Activated CD4-positive, alpha-beta memory T cell treated with anti-CD3 and anti-CD28 coated beads, Interleukin-2, amount 10 ng/mL, durations not matched to agents 7 days and 5 days (primary cell): ENCODE results near the gene PSMB5. TPM values are rescaled to one million over a fixed set of nuclear protein-coding genes. Genes with fewer than 3 reads are reported as not detected.

Experiments
- CTCF ChIA-PET: fragments of 350-600 bp; sonication (Branson Sonifier 250); formaldehyde crosslinking; loops from one replicate; lab custom pipeline; 2021; ENCODE audit warnings: antibody characterized with exemption, inconsistent platforms; lab: Charles Lee
- POLR2A ChIA-PET: fragments of 350-600 bp; sonication (Branson Sonifier 250); formaldehyde crosslinking; loops from one replicate; lab custom pipeline; 2021; ENCODE audit warnings: antibody characterized with exemption; lab: Charles Lee
- DNase-seq: peaks from one replicate; pipeline ENCODE4 v3.0.0-alpha.2; 2020
- H3K27ac Mint-ChIP-seq: one replicate; pipeline ENCODE4 v1.8.0; 2021; ENCODE audit warnings: mild to moderate bottlenecking, mixed read lengths
- H3K27me3 Mint-ChIP-seq: one replicate; pipeline ENCODE4 v1.8.0; 2021; ENCODE audit warnings: mixed read lengths
- H3K36me3 Mint-ChIP-seq: one replicate; pipeline ENCODE4 v1.8.0; 2021; ENCODE audit warnings: low read depth, mixed read lengths
- H3K4me1 Mint-ChIP-seq: one replicate; pipeline ENCODE4 v1.8.0; 2021; ENCODE audit warnings: mixed read lengths
- H3K4me3 Mint-ChIP-seq: one replicate; pipeline ENCODE4 v1.8.0; 2021; ENCODE audit warnings: mild to moderate bottlenecking, mixed read lengths
- H3K9me3 Mint-ChIP-seq: one replicate; pipeline ENCODE4 v1.8.0; 2021; ENCODE audit warnings: mixed read lengths
- total RNA-seq, 2 experiments: library from RNA; stranded (reverse); gene quantifications; one replicate each; pipeline ENCODE4 v1.2.3, GENCODE V29; 2021

Gene PSMB5
- total RNA-seq, 2 experiments from 2014 or later = 55.0 to 57.5 TPM

DNA sequence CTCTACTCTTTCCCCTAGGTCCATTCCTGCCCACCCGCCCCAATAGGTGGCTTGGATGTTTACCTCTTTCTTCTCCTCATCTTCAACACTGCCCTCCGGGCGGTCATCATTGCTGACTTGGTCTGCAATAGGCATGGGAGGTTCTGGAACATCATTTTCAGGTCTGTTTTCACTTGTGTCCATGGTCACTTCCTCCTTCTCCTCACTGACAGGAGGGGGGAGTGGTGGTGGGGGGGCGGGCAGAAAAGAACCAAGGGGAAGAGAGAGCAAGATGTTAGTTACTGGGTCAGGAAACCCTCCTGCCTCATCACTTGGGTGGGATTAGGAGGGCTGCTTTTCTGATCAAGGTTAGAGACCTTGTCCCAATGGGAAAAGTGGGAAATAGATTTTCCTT lies 34.7 kb upstream of the PSMB5 start:
- Mint-ChIP-seq H3K27me3 (no peaks in the 10 kb centered on the region), H3K4me1 (peaks cover 37% of the 10 kb centered on the region), H3K4me3 (no peak overlapping the region), H3K9me3 (no peaks in the 10 kb centered on the region), H3K36me3 (peaks cover 60% of the 10 kb centered on the region), H3K27ac (no peak overlapping the region)
- CTCF ChIA-PET = interaction anchor here (0.6 to 4.2 kb wide), 56 partner anchors 9 to 471 kb away, joined by 3 to 42 read pairs (median 6); partner anchors contain the start of genes ABHD4, ACIN1, AJUBA and C14orf119
- DNase-seq = no peak
- POLR2A ChIA-PET = interaction anchor here (0.7 to 3.7 kb wide), 9 partner anchors 8 to 252 kb away, joined by 3 to 37 read pairs (median 4); partner anchors contain the start of genes ACIN1, C14orf119, CDH24 and HAUS4

DNA sequence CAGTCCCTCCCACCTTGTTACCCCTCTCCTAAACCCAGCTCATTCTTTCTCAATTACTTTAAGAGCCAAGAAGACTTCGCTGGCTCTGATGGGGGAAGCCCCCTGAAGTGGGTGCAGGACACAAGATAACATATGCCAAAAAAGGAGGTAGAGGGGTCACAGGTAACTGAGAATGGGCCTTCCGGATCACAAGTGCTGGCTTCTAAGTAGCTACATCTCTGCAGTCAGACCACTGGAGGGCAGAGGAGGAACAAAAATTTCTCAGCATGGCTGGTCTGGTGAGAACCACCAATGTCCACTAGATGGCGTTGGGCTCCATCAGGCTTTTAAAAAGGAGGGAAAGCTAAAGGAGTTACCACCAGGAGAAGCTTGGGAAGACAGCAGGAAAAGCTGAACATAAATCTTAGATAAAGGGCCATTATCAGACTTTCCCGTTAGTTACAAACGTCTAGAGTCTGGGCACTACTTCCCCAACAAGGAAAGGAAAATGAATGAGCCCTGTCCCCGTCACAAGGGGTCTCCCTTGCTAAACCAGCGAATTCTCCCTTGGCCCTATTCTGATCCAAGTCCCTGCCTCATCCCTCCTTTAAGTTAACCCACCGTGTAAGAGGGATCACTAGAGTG lies 34.2 kb upstream of the PSMB5 start:
- no peak overlapping the region for H3K4me3 Mint-ChIP-seq
- ChIA-PET CTCF (interaction anchor here (0.6 to 2.2 kb wide), 68 partner anchors 9 to 502 kb away, joined by 3 to 42 read pairs (median 5); partner anchors contain the start of genes ABHD4, ACIN1, AJUBA and C14orf119), POLR2A (interaction anchor here (0.7 to 1.7 kb wide), 9 partner anchors 9 to 253 kb away, joined by 3 to 12 read pairs (median 4); partner anchors contain the start of genes ACIN1, C14orf119, CDH24 and HAUS4)
- H3K27ac Mint-ChIP-seq = peak overlapping the region; percentile 36
- peaks cover 37% of the 10 kb centered on the region for H3K4me1 Mint-ChIP-seq
- H3K9me3 Mint-ChIP-seq = no peaks in the 10 kb centered on the region
- H3K27me3 Mint-ChIP-seq = no peaks in the 10 kb centered on the region
- peak; percentile 80 for DNase-seq
- peaks cover 62% of the 10 kb centered on the region for H3K36me3 Mint-ChIP-seq

DNA sequence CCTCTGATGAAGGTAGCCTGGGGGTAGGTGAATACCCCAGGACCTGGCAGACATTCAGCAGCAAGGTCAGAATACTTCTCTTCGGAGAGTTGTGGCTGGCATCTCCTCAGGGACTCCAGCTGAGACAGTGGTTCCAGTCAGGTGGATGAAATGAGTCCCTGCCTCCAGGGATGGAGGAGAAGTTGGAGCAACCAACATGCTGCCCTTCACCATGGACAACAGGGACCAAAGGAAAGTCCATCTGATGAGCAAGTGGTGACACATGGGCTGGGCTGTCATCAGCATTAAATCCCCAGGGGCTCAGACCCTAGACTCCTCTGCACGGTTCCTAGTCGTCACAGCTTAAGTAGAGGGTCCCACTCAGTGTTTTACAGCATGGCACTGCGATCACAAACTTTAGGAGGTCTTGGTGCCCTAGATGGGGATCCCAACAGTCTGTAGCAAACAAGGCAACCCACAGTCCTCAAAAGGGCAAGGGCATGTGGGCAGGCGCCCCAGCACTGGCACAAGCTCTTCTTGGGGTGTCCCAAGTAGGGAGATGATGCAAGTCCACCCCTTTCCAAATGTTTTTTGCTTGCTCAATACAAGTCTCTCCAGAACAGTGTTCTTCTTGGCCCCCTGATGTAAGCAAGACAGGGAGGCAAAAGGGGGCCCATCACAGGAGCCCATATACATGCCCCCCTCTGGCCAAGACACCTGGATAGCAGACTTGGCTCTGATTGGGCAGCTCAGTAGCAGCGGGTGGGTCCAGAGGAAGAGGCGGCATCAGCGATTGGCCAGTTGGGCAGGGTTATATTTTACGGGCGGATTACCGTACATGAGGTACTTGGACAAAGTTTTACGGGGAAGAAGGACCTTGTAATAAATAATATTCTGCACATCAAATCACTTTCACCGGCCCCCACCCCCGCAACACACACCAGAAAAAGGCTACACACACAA lies 33.4 kb upstream of the PSMB5 start:
- POLR2A ChIA-PET = interaction anchor here (0.8 to 1.7 kb wide), 7 partner anchors 10 to 253 kb away, joined by 3 to 12 read pairs (median 4); partner anchors contain the start of genes ACIN1, C14orf119, CDH24 and HAUS4
- H3K4me1 Mint-ChIP-seq = peaks cover 37% of the 10 kb centered on the region
- H3K36me3 Mint-ChIP-seq = peaks cover 69% of the 10 kb centered on the region
- no peaks in the 10 kb centered on the region for H3K27me3 Mint-ChIP-seq
- no peak for DNase-seq
- H3K9me3 Mint-ChIP-seq = no peaks in the 10 kb centered on the region
- CTCF ChIA-PET = interaction anchor here (0.6 to 2.2 kb wide), 66 partner anchors 9 to 501 kb away, joined by 3 to 42 read pairs (median 5); partner anchors contain the start of genes ABHD4, ACIN1, C14orf119 and CDH24
- peak overlapping the region; percentile 36 for H3K27ac Mint-ChIP-seq
- no peak overlapping the region for H3K4me3 Mint-ChIP-seq

- H3K4me3 Mint-ChIP-seq = no peak overlapping the region
- peaks cover 71% of the 10 kb centered on the region for H3K36me3 Mint-ChIP-seq
- CTCF ChIA-PET = interaction anchor here (1.0 to 2.2 kb wide), 5 partner anchors 8 to 254 kb away, joined by 3 to 42 read pairs (median 8); partner anchors contain the start of genes CDH24 and PABPN1
- DNase-seq = no peak
- no peaks in the 10 kb centered on the region for H3K9me3 Mint-ChIP-seq
- H3K4me1 Mint-ChIP-seq = peaks cover 31% of the 10 kb centered on the region
- POLR2A ChIA-PET = interaction anchor here (1.7 kb wide), 1 partner anchor 60 kb away, joined by 4 read pairs; no protein-coding TSS in a partner anchor
- no peaks in the 10 kb centered on the region for H3K27me3 Mint-ChIP-seq
- no peak overlapping the region for H3K27ac Mint-ChIP-seq
Measured at GRCh38 chr14:23066855-23067744, 32.4 kb upstream of the PSMB5 start.

DNA sequence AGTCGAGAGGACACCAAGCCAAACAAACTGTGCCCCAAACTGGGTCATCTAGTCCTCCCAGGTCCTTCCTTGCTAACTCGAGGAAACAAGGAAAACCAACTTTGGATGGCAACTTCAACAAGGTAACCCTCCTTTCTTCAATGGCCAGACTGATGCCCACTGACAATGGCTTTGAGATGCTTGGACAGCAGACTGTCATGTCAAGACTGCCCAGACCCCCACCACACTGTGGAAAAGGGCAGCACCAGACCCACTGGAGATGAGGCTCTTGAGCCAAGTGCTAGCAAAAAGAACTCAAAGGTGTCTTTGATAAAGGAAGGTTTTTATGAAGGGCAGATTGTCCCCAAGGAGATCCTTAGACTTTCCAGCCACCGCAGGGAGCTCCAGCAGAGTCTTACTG lies 31.7 kb upstream of the PSMB5 start:
- DNase-seq = no peak
- ChIA-PET POLR2A (no interaction called here), CTCF (interaction anchor here (0.9 to 1.7 kb wide), 3 partner anchors 8 to 80 kb away, joined by 3 to 8 read pairs (median 3); no protein-coding TSS in a partner anchor)
- Mint-ChIP-seq H3K27me3 (no peaks in the 10 kb centered on the region), H3K9me3 (no peaks in the 10 kb centered on the region), H3K4me1 (peaks cover 23% of the 10 kb centered on the region), H3K4me3 (no peak overlapping the region), H3K36me3 (peaks cover 67% of the 10 kb centered on the region), H3K27ac (no peak overlapping the region)

DNA sequence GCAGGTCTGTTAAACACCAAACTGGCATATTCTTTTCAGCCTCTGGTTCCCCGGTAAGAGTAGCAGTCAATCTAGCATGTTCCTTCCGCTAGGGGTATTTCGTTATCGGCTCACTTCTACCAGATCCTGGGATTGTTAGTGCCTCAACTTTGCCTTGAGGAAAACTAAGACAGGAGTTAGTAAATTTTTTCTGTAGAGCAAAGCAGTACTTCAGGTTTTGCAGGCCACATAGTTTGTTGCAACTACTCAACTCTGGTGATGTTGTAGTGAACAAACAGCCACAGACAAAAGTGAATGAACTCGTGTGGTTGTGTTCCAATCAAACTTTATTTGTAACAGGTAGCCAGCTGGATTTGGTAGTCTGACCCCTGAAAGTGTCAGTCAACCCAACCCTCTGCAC lies 28.9 kb upstream of the PSMB5 start:
- DNase-seq = peak; percentile 9
- peaks cover 79% of the 10 kb centered on the region for H3K36me3 Mint-ChIP-seq
- no peaks in the 10 kb centered on the region for H3K27me3 Mint-ChIP-seq
- ChIA-PET CTCF (interaction anchor here (1.4 to 12.5 kb wide), 3 partner anchors 8 to 78 kb away, joined by 6 to 332 read pairs (median 71); partner anchors contain the start of gene AJUBA), POLR2A (interaction anchor here (2.0 to 2.8 kb wide), 2 partner anchors 8 to 57 kb away, joined by 7 to 15 read pairs; no protein-coding TSS in a partner anchor)
- no peak overlapping the region for H3K4me3 Mint-ChIP-seq
- H3K4me1 Mint-ChIP-seq = peaks cover 4% of the 10 kb centered on the region
- no peaks in the 10 kb centered on the region for H3K9me3 Mint-ChIP-seq
- H3K27ac Mint-ChIP-seq = no peak overlapping the region

GRCh38 chr14:23062002-23062401 lies 27.3 kb upstream of the PSMB5 start:
- peaks cover 9% of the 10 kb centered on the region for H3K4me1 Mint-ChIP-seq
- DNase-seq = no peak
- ChIA-PET CTCF (interaction anchor here (0.7 to 12.5 kb wide), 7 partner anchors 10 to 498 kb away, joined by 3 to 332 read pairs (median 6); partner anchors contain the start of gene AJUBA), POLR2A (interaction anchor here (0.9 to 2.8 kb wide), 4 partner anchors 10 to 76 kb away, joined by 3 to 15 read pairs (median 8); partner anchors contain the start of gene ACIN1)
- H3K27ac Mint-ChIP-seq = no peak overlapping the region
- no peak overlapping the region for H3K4me3 Mint-ChIP-seq
- peaks cover 73% of the 10 kb centered on the region for H3K36me3 Mint-ChIP-seq
- H3K9me3 Mint-ChIP-seq = no peaks in the 10 kb centered on the region
- peaks cover under 1% of the 10 kb centered on the region for H3K27me3 Mint-ChIP-seq

- Mint-ChIP-seq H3K36me3 (peaks cover 60% of the 10 kb centered on the region), H3K27me3 (peaks cover 8% of the 10 kb centered on the region), H3K9me3 (no peaks in the 10 kb centered on the region), H3K27ac (no peak overlapping the region), H3K4me1 (peaks cover 17% of the 10 kb centered on the region), H3K4me3 (no peak overlapping the region)
- ChIA-PET POLR2A (interaction anchor here (2.5 to 3.6 kb wide), 3 partner anchors 11 to 75 kb away, joined by 8 to 37 read pairs (median 15); no protein-coding TSS in a partner anchor), CTCF (interaction anchor here (0.6 to 12.5 kb wide), 10 partner anchors 8 to 489 kb away, joined by 3 to 332 read pairs (median 8); partner anchors contain the start of genes ACIN1 and AJUBA)
- DNase-seq = no peak
Measured at GRCh38 chr14:23060536-23061260, 26.0 kb upstream of the PSMB5 start.

- Mint-ChIP-seq H3K36me3 (peaks cover 47% of the 10 kb centered on the region), H3K27me3 (peaks cover 8% of the 10 kb centered on the region), H3K4me3 (no peak overlapping the region), H3K9me3 (no peaks in the 10 kb centered on the region), H3K27ac (no peak overlapping the region), H3K4me1 (peaks cover 17% of the 10 kb centered on the region)
- CTCF ChIA-PET = interaction anchor here (0.6 to 12.5 kb wide), 33 partner anchors 8 to 837 kb away, joined by 3 to 332 read pairs (median 5); partner anchors contain the start of genes ACIN1, AJUBA, C14orf119 and HAUS4
- no peak for DNase-seq
- POLR2A ChIA-PET = interaction anchor here (0.6 to 3.6 kb wide), 14 partner anchors 10 to 140 kb away, joined by 3 to 37 read pairs (median 8); partner anchors contain the start of genes ACIN1, AJUBA, C14orf119 and HAUS4
Measured at GRCh38 chr14:23058654-23059504, 24.2 kb upstream of the PSMB5 start.
